ENCODE results near the gene DLGAP1.

The DLGAP1 gene

GRCh38 chr18:3867236-3867635, 587.9 kb downstream of the DLGAP1 start:
- no peak for DNase-seq (ENCODE audit: low spot score)

GRCh38 chr18:3864669-3865298, 590.3 kb downstream of the DLGAP1 start:
- no peak for DNase-seq (ENCODE audit: low spot score)

GRCh38 chr18:3863593-3863992, 591.5 kb downstream of the DLGAP1 start:
- DNase-seq (ENCODE audit: low spot score), result no peak

GRCh38 chr18:3863006-3863405, 592.1 kb downstream of the DLGAP1 start:
- DNase-seq (ENCODE audit: low spot score), result no peak

- no peak for DNase-seq (ENCODE audit: low spot score)
Measured at GRCh38 chr18:3861495-3861894, 593.6 kb downstream of the DLGAP1 start.

GRCh38 chr18:3857544-3857943, 597.6 kb downstream of the DLGAP1 start:
- DNase-seq (ENCODE audit: low spot score), result no peak

- DNase-seq (ENCODE audit: low spot score), result no peak
Measured at GRCh38 chr18:3855966-3856365, 599.1 kb downstream of the DLGAP1 start.

GRCh38 chr18:3852321-3852720, 602.8 kb downstream of the DLGAP1 start:
- DNase-seq (ENCODE audit: low spot score), result no peak

- DNase-seq (ENCODE audit: low spot score), result no peak
Measured at GRCh38 chr18:3851159-3851558, 603.9 kb downstream of the DLGAP1 start.

- DNase-seq (ENCODE audit: low spot score), result no peak
Measured at GRCh38 chr18:3848316-3848715, 606.8 kb downstream of the DLGAP1 start.

- no peak for DNase-seq (ENCODE audit: low spot score)
Measured at GRCh38 chr18:3845161-3845560, 609.9 kb downstream of the DLGAP1 start.

GRCh38 chr18:3842844-3843243, 612.3 kb downstream of the DLGAP1 start:
- DNase-seq (ENCODE audit: low spot score), result no peak

GRCh38 chr18:3840766-3841165, 614.3 kb downstream of the DLGAP1 start:
- no peak for DNase-seq (ENCODE audit: low spot score)

- no peak for DNase-seq (ENCODE audit: low spot score)
Measured at GRCh38 chr18:3839581-3839981, 615.5 kb downstream of the DLGAP1 start.

- DNase-seq (ENCODE audit: low spot score), result no peak
Measured at GRCh38 chr18:3836483-3837335, 618.4 kb downstream of the DLGAP1 start.

GRCh38 chr18:3832025-3832638, 623.0 kb downstream of the DLGAP1 start:
- DNase-seq (ENCODE audit: low spot score), result no peak

- DNase-seq (ENCODE audit: low spot score), result no peak
Measured at GRCh38 chr18:3830604-3831003, 624.5 kb downstream of the DLGAP1 start.

- peak; percentile 88 for DNase-seq (ENCODE audit: low spot score)
Measured at GRCh38 chr18:3827236-3827845, 627.8 kb downstream of the DLGAP1 start.

GRCh38 chr18:3826021-3826420, 629.1 kb downstream of the DLGAP1 start:
- no peak for DNase-seq (ENCODE audit: low spot score)

GRCh38 chr18:3824101-3824500, 631.0 kb downstream of the DLGAP1 start:
- no peak for DNase-seq (ENCODE audit: low spot score)

GRCh38 chr18:3823073-3823472, 632.0 kb downstream of the DLGAP1 start:
- DNase-seq (ENCODE audit: low spot score), result no peak

GRCh38 chr18:3821524-3821923, 633.6 kb downstream of the DLGAP1 start:
- no peak for DNase-seq (ENCODE audit: low spot score)

- DNase-seq (ENCODE audit: low spot score), result no peak
Measured at GRCh38 chr18:3819961-3820360, 635.1 kb downstream of the DLGAP1 start.
